Thoracic aorta (tissue), 2 donors: ENCODE results near the gene TGM2. TPM values are rescaled to one million over a fixed set of nuclear protein-coding genes. Genes with fewer than 3 reads are reported as not detected.

Experiments
- ATAC-seq: fragments of 150-250 bp; one replicate; pipeline ENCODE4 v1.8.0; 2017; ENCODE audit warnings: low read depth; ENCODE audit not compliant: insufficient number of reproducible peaks, low FRiP score
- DNase-seq: peaks from one replicate; pipeline ENCODE4 v3.0.0-alpha.2; 2020; ENCODE audit warnings: low spot score
- H3K27ac ChIP-seq, 2 donors: fragments of 200-600 bp; sonication (generic); 1 replicate in 1 of 2; 2 replicates in 1 of 2; pipeline ENCODE4 v1.5.1; 2016; ENCODE audit warnings: mild to moderate bottlenecking in 2 of 2, moderate library complexity in 2 of 2
- H3K27me3 ChIP-seq: fragments of 200-600 bp; sonication (generic); replicated peaks from 2 replicates; pipeline ENCODE4 v1.6.0; 2016; ENCODE audit warnings: mild to moderate bottlenecking; ENCODE audit not compliant: insufficient read depth
- H3K36me3 ChIP-seq: fragments of 200-600 bp; sonication (generic); one replicate; pipeline ENCODE4 v1.5.1; 2016
- H3K4me1 ChIP-seq, 2 donors: fragments of 200-600 bp; sonication (generic); 1 replicate in 1 of 2; 2 replicates in 1 of 2; pipeline versions ENCODE4 v1.5.1 to v1.6.0; 2016; ENCODE audit warnings: low read depth in 2 of 2, mild to moderate bottlenecking in 1 of 2; ENCODE audit not compliant: control insufficient read depth in 1 of 2
- H3K4me3 ChIP-seq: fragments of 200-600 bp; sonication (generic); 2 replicates; pipeline ENCODE4 v1.5.1; 2016; ENCODE audit warnings: mild to moderate bottlenecking
- H3K9me3 ChIP-seq: fragments of 200-600 bp; sonication (generic); 2 replicates; pipeline ENCODE4 v1.5.1; 2016
- CTCF ChIP-seq: fragments of 200-600 bp; sonication (generic); IDR thresholded peaks from one replicate; pipeline ENCODE4 v1.5.1; 2019; ENCODE audit warnings: antibody characterized with exemption
- total RNA-seq, 2 donors: library from RNA; depleted of rRNA; stranded (reverse); fragments of >200 nt; gene quantifications; one replicate each; pipeline versions ENCODE4 v1.1.0 to v1.2.3, GENCODE V29; 2016

Gene TGM2
- total RNA-seq, 2 donors from 2014 or later: 371 to 755 TPM

GRCh38 chr20:38198238-38198861 lies 33.3 kb upstream of the TGM2 start:
- no peaks in the 10 kb centered on the region for H3K9me3 ChIP-seq
- no peak for DNase-seq
- no peaks in the 10 kb centered on the region for H3K36me3 ChIP-seq
- H3K27me3 ChIP-seq: no peaks in the 10 kb centered on the region
- no peak overlapping the region for H3K4me3 ChIP-seq
- H3K27ac ChIP-seq: no peak overlapping the region
- H3K4me1 ChIP-seq: peaks cover 2 to 15% of the 10 kb centered on the region in 2 donors
- no peak for ATAC-seq
- TF ChIP-seq CTCF: no peak

GRCh38 chr20:38197619-38198018 lies 32.5 kb upstream of the TGM2 start:
- ATAC-seq: no peak
- no peak overlapping the region for H3K4me3 ChIP-seq
- H3K9me3 ChIP-seq: no peaks in the 10 kb centered on the region
- peaks cover 2 to 15% of the 10 kb centered on the region in 2 donors for H3K4me1 ChIP-seq
- no peaks in the 10 kb centered on the region for H3K27me3 ChIP-seq
- no peak for DNase-seq
- no peaks in the 10 kb centered on the region for H3K36me3 ChIP-seq
- no peak overlapping the region for H3K27ac ChIP-seq
- TF ChIP-seq CTCF: no peak

- TF ChIP-seq CTCF: no peak
- H3K27me3 ChIP-seq: no peaks in the 10 kb centered on the region
- H3K4me3 ChIP-seq: no peak overlapping the region
- H3K27ac ChIP-seq: no peak overlapping the region
- no peaks in the 10 kb centered on the region for H3K9me3 ChIP-seq
- H3K4me1 ChIP-seq: peaks cover 2 to 16% of the 10 kb centered on the region in 2 donors
- no peaks in the 10 kb centered on the region for H3K36me3 ChIP-seq
- no peak for DNase-seq
- no peak for ATAC-seq
Observed at GRCh38 chr20:38197217-38197616, 32.1 kb upstream of the TGM2 start.

GRCh38 chr20:38196592-38196991 lies 31.5 kb upstream of the TGM2 start:
- Histone ChIP-seq H3K4me1 (peaks cover 3 to 22% of the 10 kb centered on the region in 2 donors), H3K9me3 (no peaks in the 10 kb centered on the region), H3K4me3 (no peak overlapping the region), H3K27me3 (no peaks in the 10 kb centered on the region), H3K27ac (peak overlapping the region; percentile 16 to 29), H3K36me3 (no peaks in the 10 kb centered on the region)
- TF ChIP-seq CTCF: no peak
- peak; percentile 39 for ATAC-seq
- no peak for DNase-seq

GRCh38 chr20:38196076-38196475 lies 31.0 kb upstream of the TGM2 start:
- Histone ChIP-seq H3K27ac (peak overlapping the region; percentile 16 to 29), H3K36me3 (no peaks in the 10 kb centered on the region), H3K27me3 (no peaks in the 10 kb centered on the region), H3K4me3 (no peak overlapping the region), H3K9me3 (no peaks in the 10 kb centered on the region), H3K4me1 (peaks cover 8 to 27% of the 10 kb centered on the region in 2 donors)
- DNase-seq: no peak
- TF ChIP-seq CTCF: no peak
- ATAC-seq: no peak
